ENCODE measurements around the gene MBP. TPM values are rescaled to one million over a fixed set of nuclear protein-coding genes. Genes with fewer than 3 reads are reported as not detected.

The MBP gene
- total and polyA plus RNA-seq, 2 donors (not counting 3 experiments of a cell fraction or from before 2014, with no cell fraction given): 1.7 to 2.3 TPM

- H3K27ac ChIP-seq (ENCODE audit: insufficient read depth, low read depth, low read length): no peak overlapping the region
- H3K4me1 ChIP-seq (ENCODE audit: control insufficient read depth, extremely low read depth, insufficient read depth, low read length): no peaks in the 10 kb centered on the region
- dilution Hi-C loops (cut with MboI; ENCODE audit: extremely low pct_ligation_motif_present, low sequenced_read_pairs) (no loop called here), intact Hi-C loops (cut with micrococcal nuclease) (no loop called here)
- H3K79me2 ChIP-seq (ENCODE audit: control insufficient read depth, insufficient read depth, low read length): no peaks in the 10 kb centered on the region
- POLR2A ChIA-PET: no interaction called here
- CTCF ChIA-PET: interaction anchor here (1.4 kb wide), 1 partner anchor 9 kb away, joined by 3 read pairs; no protein-coding TSS in a partner anchor
- TF ChIP-seq MAX (IDR thresholded peaks at IDR 0.05; ENCODE audit: insufficient read depth, insufficient read length) (no peak), JUN (IDR thresholded peaks at IDR 0.05; ENCODE audit: borderline replicate concordance, insufficient read depth, insufficient read length, low read depth) (no peak), CTCF (IDR thresholded peaks at IDR 0.05; ENCODE audit: extremely low read depth in 1 of 2, insufficient read depth in 1 of 2, low read depth in 1 of 2, low read length in 2 of 2) (no peak), FOS (IDR thresholded peaks at IDR 0.05; ENCODE audit: borderline replicate concordance, insufficient read depth, low read length) (no peak)
- no TSS peak for BruUV-seq (replicated peaks)
- DNase-seq (ENCODE audit: low read depth, low spot score) (no peak), FAIRE-seq (no peak)
- no peaks in the 10 kb centered on the region for H3K9me3 ChIP-seq (replicated peaks; ENCODE audit: control insufficient read depth, insufficient read depth, low read length)
- H3K9ac ChIP-seq (replicated peaks; ENCODE audit: extremely low read depth, insufficient read depth, low read length): no peak overlapping the region
- no peaks in the 10 kb centered on the region for H3K36me3 ChIP-seq (ENCODE audit: control insufficient read depth in 2 of 2, extremely low read depth in 1 of 2, insufficient read depth in 2 of 2, low read length in 2 of 2)
- no peaks in the 10 kb centered on the region for H3K27me3 ChIP-seq (ENCODE audit: control insufficient read depth in 2 of 2, insufficient read depth in 2 of 2, low read length in 2 of 2)
- H3K4me3 ChIP-seq (replicated peaks in 1 of 3; ENCODE audit: insufficient read depth in 1 of 3, low read depth in 1 of 3, low read length in 3 of 3): no peak overlapping the region
- no peak overlapping the region for H3K4me2 ChIP-seq (ENCODE audit: insufficient read depth, low read length)
- H2AFZ ChIP-seq (ENCODE audit: low read depth, low read length): no peak overlapping the region
- no peaks in the 10 kb centered on the region for H4K20me1 ChIP-seq (replicated peaks; ENCODE audit: control insufficient read depth, extremely low read depth, insufficient read depth, low read length)
- no peaks in the 10 kb centered on the region for H3K9me1 ChIP-seq (replicated peaks; ENCODE audit: control insufficient read depth, extremely low read depth, insufficient read depth, low read length)
These were observed 156.9 kb downstream of the MBP start for GRCh38 chr18:76975577-76976110.

GRCh38 chr18:76974386-76974785, 158.2 kb downstream of the MBP start:
- Histone ChIP-seq H3K27ac (ENCODE audit: insufficient read depth, low read depth, low read length) (no peak overlapping the region), H3K9ac (replicated peaks; ENCODE audit: extremely low read depth, insufficient read depth, low read length) (no peak overlapping the region), H4K20me1 (replicated peaks; ENCODE audit: control insufficient read depth, extremely low read depth, insufficient read depth, low read length) (no peaks in the 10 kb centered on the region), H3K9me1 (replicated peaks; ENCODE audit: control insufficient read depth, extremely low read depth, insufficient read depth, low read length) (no peaks in the 10 kb centered on the region), H3K27me3 (ENCODE audit: control insufficient read depth in 2 of 2, insufficient read depth in 2 of 2, low read length in 2 of 2) (no peaks in the 10 kb centered on the region), H3K4me3 (replicated peaks in 1 of 3; ENCODE audit: insufficient read depth in 1 of 3, low read depth in 1 of 3, low read length in 3 of 3) (no peak overlapping the region), H3K79me2 (ENCODE audit: control insufficient read depth, insufficient read depth, low read length) (no peaks in the 10 kb centered on the region), H3K9me3 (replicated peaks; ENCODE audit: control insufficient read depth, insufficient read depth, low read length) (no peaks in the 10 kb centered on the region), H3K36me3 (ENCODE audit: control insufficient read depth in 2 of 2, extremely low read depth in 1 of 2, insufficient read depth in 2 of 2, low read length in 2 of 2) (no peaks in the 10 kb centered on the region), H2AFZ (ENCODE audit: low read depth, low read length) (no peak overlapping the region), H3K4me1 (ENCODE audit: control insufficient read depth, extremely low read depth, insufficient read depth, low read length) (no peaks in the 10 kb centered on the region), H3K4me2 (ENCODE audit: insufficient read depth, low read length) (no peak overlapping the region)
- ChIA-PET CTCF (interaction anchor here (1.2 kb wide), 1 partner anchor 8 kb away, joined by 4 read pairs; no protein-coding TSS in a partner anchor), POLR2A (no interaction called here)
- dilution Hi-C loops (cut with MboI; ENCODE audit: extremely low pct_ligation_motif_present, low sequenced_read_pairs) (no loop called here), intact Hi-C loops (cut with micrococcal nuclease) (no loop called here)
- FAIRE-seq (no peak), DNase-seq (ENCODE audit: low read depth, low spot score) (no peak)
- no TSS peak for BruUV-seq (replicated peaks)
- TF ChIP-seq MYC (IDR thresholded peaks at IDR 0.05; ENCODE audit: low read depth, low read length) (no peak), POLR2A (IDR thresholded peaks at IDR 0.05; ENCODE audit: low read depth, low read length) (no peak), GATA2 (IDR thresholded peaks at IDR 0.05; ENCODE audit: insufficient read depth, insufficient read length, low read depth, low read length) (no peak), EZH2 (IDR thresholded peaks at IDR 0.05; ENCODE audit: borderline replicate concordance, low read depth, low read length, severe bottlenecking) (no peak), CTCF (IDR thresholded peaks at IDR 0.05; ENCODE audit: extremely low read depth in 1 of 2, insufficient read depth in 1 of 2, low read depth in 1 of 2, low read length in 2 of 2) (no peak), POLR2AphosphoS5 (IDR thresholded peaks at IDR 0.05; ENCODE audit: insufficient read depth, low read depth, low read length) (no peak), MAX (IDR thresholded peaks at IDR 0.05; ENCODE audit: insufficient read depth, insufficient read length) (no peak), JUN (IDR thresholded peaks at IDR 0.05; ENCODE audit: borderline replicate concordance, insufficient read depth, insufficient read length, low read depth) (no peak), FOS (IDR thresholded peaks at IDR 0.05; ENCODE audit: borderline replicate concordance, insufficient read depth, low read length) (no peak)

Data from endothelial cell of umbilical vein (primary cell).